KOPT-K1 (cell line): ENCODE results near the gene TEX47.

ENCODE experiments used
- H3K27ac ChIP-seq: fragments of 200-600 bp; sonication (generic); 2 replicates; pipeline ENCODE4 v1.5.1; 2016; ENCODE audit warnings: antibody characterized with exemption, mild to moderate bottlenecking, low read depth, low read length; ENCODE audit not compliant: poor library complexity, severe bottlenecking
- H3K36me3 ChIP-seq: fragments of 200-600 bp; sonication (generic); 2 replicates; pipeline ENCODE4 v1.5.1; 2017; ENCODE audit warnings: antibody characterized with exemption, mild to moderate bottlenecking, low read length, moderate library complexity; ENCODE audit not compliant: insufficient read depth
- H3K9me3 ChIP-seq: fragments of 200-600 bp; sonication (generic); 2 replicates; pipeline ENCODE4 v1.5.1; 2017; ENCODE audit warnings: antibody characterized with exemption, low read length, mild to moderate bottlenecking; ENCODE audit not compliant: insufficient read depth, poor library complexity, severe bottlenecking

The TEX47 gene

GRCh38 chr7:88760136-88760515, 35.4 kb downstream of the TEX47 start:
- Histone ChIP-seq H3K9me3 (no peaks in the 10 kb centered on the region), H3K27ac (no peak overlapping the region), H3K36me3 (no peaks in the 10 kb centered on the region)

- H3K27ac ChIP-seq: no peak within 1 kb of the TSS
- no peaks in the 10 kb centered on the region for H3K36me3 ChIP-seq
- H3K9me3 ChIP-seq: no peaks in the 10 kb centered on the region
Measured at GRCh38 chr7:88759230-88760135, 36.1 kb downstream of the TEX47 start, which contains the start of gene ZNF804B. ZNF804B (plus strand) TSS chr7:88759700; CDS start chr7:88759977, 277 bp downstream.

- no peaks in the 10 kb centered on the region for H3K9me3 ChIP-seq
- no peaks in the 10 kb centered on the region for H3K36me3 ChIP-seq
- H3K27ac ChIP-seq: no peak overlapping the region
Measured at GRCh38 chr7:88758381-88759229, 36.9 kb downstream of the TEX47 start.

- H3K27ac ChIP-seq: no peak overlapping the region
- no peaks in the 10 kb centered on the region for H3K9me3 ChIP-seq
- H3K36me3 ChIP-seq: no peaks in the 10 kb centered on the region
Measured at GRCh38 chr7:88757371-88757770, 38.2 kb downstream of the TEX47 start.

- Histone ChIP-seq H3K9me3 (no peaks in the 10 kb centered on the region), H3K36me3 (no peaks in the 10 kb centered on the region), H3K27ac (no peak overlapping the region)
Measured at GRCh38 chr7:88756802-88757201, 38.7 kb downstream of the TEX47 start.

- H3K36me3 ChIP-seq: no peaks in the 10 kb centered on the region
- no peak overlapping the region for H3K27ac ChIP-seq
- no peaks in the 10 kb centered on the region for H3K9me3 ChIP-seq
Measured at GRCh38 chr7:88746126-88746525, 49.4 kb downstream of the TEX47 start.
